Measurements from ENCODE around the gene TEX14.

The TEX14 gene

GRCh38 chr17:58624751-58625150 lies 67.1 kb downstream of the TEX14 start:
- no peak for DNase-seq (ENCODE audit: insufficient read length, low spot score)
- no peak for FAIRE-seq
- no peak for TF ChIP-seq POLR2A (IDR thresholded peaks at IDR 0.05; ENCODE audit: low read depth, low read length)

DNA sequence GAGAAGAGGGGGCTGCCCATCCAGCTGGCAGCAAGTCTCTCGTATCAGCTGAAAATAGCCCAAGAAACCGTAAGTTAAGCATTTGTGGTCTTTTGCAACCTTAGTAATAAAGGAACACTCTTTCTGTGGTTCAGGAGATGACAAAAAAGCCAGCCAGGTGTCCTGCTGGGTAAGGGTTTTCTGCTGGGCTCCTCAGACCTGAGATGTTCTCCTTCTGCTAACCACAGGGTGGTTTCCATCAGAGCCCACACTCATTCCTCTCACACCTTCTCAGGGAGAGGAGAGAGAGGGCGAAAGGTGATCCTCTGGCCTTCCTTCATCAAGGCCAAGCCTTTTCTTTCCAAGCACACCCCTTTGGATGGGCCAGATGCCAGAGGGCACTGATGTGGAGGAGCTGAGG lies 70.7 kb downstream of the TEX14 start:
- DNase-seq (ENCODE audit: insufficient read length, low spot score) (no peak), FAIRE-seq (no peak)
- TF ChIP-seq POLR2A (IDR thresholded peaks at IDR 0.05; ENCODE audit: low read depth, low read length), result no peak

DNA sequence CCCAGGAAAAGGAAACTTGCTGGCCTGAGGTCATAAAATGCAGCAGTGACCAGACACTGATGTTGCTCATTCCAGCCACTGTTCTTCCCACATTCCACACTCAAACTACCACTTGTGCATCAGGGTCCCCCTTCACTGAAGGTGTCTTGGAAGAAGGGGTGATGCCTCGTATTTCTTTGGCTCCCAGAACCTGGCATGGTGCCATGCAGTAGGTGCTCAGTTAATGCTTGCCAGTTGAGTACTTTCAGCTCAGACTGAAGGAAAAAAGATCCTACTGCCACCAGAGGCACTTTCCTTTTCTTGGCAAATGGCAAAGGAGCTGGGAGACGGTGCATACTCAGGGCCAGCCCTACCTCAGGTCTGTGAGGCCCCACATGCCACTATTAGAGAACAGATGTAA lies 73.5 kb downstream of the TEX14 start:
- FAIRE-seq (no peak), DNase-seq (ENCODE audit: insufficient read length, low spot score) (no peak)
- TF ChIP-seq POLR2A (IDR thresholded peaks at IDR 0.05; ENCODE audit: low read depth, low read length), result no peak

DNA sequence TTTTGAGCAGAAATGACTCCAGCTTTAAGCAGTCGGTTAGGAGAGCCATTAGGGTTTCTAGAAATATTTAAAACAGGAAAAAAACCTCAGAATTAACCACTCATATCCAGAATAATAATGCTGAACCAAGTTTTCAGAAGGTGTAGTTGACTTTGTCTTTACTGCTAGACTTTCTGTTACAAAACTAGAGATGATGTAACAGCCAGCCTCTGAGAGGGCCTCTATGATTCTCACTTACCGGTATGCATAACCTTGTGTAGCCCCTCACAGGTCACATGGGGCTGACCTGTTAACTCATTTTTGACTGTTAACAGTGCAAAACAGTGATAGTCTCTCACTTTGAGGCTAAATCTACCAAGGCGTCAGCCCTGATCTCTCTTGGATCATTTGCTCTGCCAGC lies 74.3 kb downstream of the TEX14 start:
- DNase-seq (ENCODE audit: insufficient read length, low spot score), result no peak
- no peak for TF ChIP-seq POLR2A (IDR thresholded peaks at IDR 0.05; ENCODE audit: low read depth, low read length)
- no peak for FAIRE-seq

- TF ChIP-seq POLR2A (IDR thresholded peaks at IDR 0.05; ENCODE audit: low read depth, low read length), result no peak
- FAIRE-seq (no peak), DNase-seq (ENCODE audit: insufficient read length, low spot score) (no peak)
Measured at GRCh38 chr17:58615768-58616659, 75.8 kb downstream of the TEX14 start.

DNA sequence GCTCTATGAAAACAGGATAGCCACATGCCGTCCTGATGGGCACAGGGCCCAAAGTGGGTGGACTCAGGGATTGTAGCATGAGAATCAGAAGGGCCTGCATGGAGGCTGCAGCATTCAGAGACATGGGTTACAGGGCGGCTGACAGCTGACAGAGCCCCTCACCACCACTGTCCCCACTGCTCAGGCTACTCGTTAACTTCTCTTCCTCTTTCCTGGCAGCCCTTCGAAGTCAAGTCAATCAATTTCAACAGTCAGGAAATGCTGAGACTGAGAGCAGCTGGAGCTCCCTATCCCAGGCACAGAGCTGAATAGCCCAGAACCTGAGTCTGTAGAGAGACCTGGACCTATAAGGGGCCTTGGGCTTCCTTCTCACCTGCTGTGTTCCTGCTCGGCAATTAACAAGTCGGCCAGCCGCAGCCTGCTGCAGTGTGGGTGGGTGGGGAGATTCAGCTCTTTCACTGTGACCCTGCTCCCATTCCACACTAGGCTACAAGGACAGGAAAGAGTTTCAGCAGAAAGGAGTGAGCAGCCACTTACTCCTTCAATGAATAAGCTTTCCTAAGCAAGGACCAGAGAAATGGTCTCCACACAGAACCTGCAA lies 76.9 kb downstream of the TEX14 start:
- DNase-seq (ENCODE audit: insufficient read length, low spot score), result no peak
- FAIRE-seq, result no peak
- no peak for TF ChIP-seq POLR2A (IDR thresholded peaks at IDR 0.05; ENCODE audit: low read depth, low read length)

- DNase-seq (ENCODE audit: insufficient read length, low spot score), result no peak
- no peak for FAIRE-seq
Measured at GRCh38 chr17:58611331-58611730, 80.5 kb downstream of the TEX14 start.

DNA sequence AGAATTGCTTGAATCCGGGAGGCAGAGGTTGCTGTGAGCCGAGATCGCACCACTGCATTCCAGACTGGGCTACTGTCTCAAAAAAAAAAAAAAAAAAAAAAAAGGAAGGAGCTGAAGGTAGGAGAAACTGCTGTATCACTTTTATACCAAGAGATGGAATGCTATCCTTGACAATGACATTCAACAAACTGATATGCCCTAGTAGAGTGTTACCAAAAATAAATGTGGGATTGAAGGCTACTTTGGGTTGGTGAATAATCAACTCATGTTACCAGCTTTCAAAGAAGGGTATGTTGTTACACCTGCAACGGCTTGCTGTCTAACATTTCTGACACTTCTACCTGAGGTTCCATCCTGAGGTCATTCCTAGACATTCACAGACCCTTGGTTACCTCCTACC lies 84.9 kb downstream of the TEX14 start:
- TF ChIP-seq POLR2A (IDR thresholded peaks at IDR 0.05; ENCODE audit: low read depth, low read length), result no peak
- FAIRE-seq, result no peak
- DNase-seq (ENCODE audit: insufficient read length, low spot score), result no peak

More at GRCh38 chr17:58611331-58611730, 80.5 kb downstream of the TEX14 start:
- TF ChIP-seq POLR2A (IDR thresholded peaks at IDR 0.05; ENCODE audit: low read depth, low read length), result no peak

- TF ChIP-seq POLR2A (IDR thresholded peaks at IDR 0.05; ENCODE audit: low read depth, low read length), result no peak
- DNase-seq (ENCODE audit: insufficient read length, low spot score) (no peak), FAIRE-seq (no peak)
Measured at GRCh38 chr17:58605986-58606385, 85.9 kb downstream of the TEX14 start.

DNA sequence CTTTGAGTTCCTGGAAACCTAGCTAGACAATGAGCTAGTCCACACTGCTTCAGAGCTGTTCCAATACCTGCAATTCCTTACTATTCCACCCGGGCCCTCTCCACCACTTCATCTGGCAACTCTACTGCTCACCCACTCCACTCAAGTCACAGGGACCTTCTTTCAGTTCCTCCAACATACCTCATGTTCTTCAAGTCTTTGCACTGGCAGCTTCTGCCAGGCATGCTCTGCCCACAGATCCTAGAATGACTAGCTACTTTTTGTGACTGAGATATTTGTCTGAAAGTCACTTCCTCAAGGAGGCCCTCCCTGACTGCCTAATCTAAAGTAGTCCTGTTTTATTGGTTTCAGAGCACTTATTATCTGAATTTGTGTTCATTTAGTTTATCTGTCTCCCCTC lies 86.4 kb downstream of the TEX14 start:
- no peak for TF ChIP-seq POLR2A (IDR thresholded peaks at IDR 0.05; ENCODE audit: low read depth, low read length)
- DNase-seq (ENCODE audit: insufficient read length, low spot score) (no peak), FAIRE-seq (no peak)

DNA sequence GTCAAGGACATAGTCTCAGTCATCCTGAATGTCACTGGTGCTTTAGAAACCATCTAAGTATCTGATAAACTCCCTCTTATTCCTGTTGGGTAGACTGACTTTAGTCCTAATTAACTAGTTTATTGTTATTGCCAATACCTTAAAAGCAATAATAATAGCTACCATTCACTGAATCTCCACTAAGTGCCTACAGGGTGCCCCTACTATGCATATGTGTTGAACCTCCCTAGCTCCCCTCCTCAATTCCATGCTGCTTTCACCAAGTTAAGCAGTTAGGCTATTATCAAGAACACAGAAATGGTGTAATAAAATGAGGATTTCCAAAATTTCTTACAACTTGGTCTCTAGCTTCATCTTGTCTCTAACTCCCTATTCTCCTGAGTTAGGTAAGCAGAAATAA lies 89.9 kb downstream of the TEX14 start:
- DNase-seq (ENCODE audit: insufficient read length, low spot score) (no peak), FAIRE-seq (no peak)
- TF ChIP-seq POLR2A (IDR thresholded peaks at IDR 0.05; ENCODE audit: low read depth, low read length), result no peak

GRCh38 chr17:58597371-58597770 lies 94.5 kb downstream of the TEX14 start:
- DNase-seq (ENCODE audit: insufficient read length, low spot score), result no peak
- FAIRE-seq, result no peak
- no peak for TF ChIP-seq POLR2A (IDR thresholded peaks at IDR 0.05; ENCODE audit: low read depth, low read length)

- FAIRE-seq, result no peak
- no peak for TF ChIP-seq POLR2A (IDR thresholded peaks at IDR 0.05; ENCODE audit: low read depth, low read length)
- DNase-seq (ENCODE audit: insufficient read length, low spot score), result no peak
Measured at GRCh38 chr17:58595194-58595792, 96.6 kb downstream of the TEX14 start.

GRCh38 chr17:58593123-58593522 lies 98.7 kb downstream of the TEX14 start:
- FAIRE-seq (no peak), DNase-seq (ENCODE audit: insufficient read length, low spot score) (no peak)
- no peak for TF ChIP-seq POLR2A (IDR thresholded peaks at IDR 0.05; ENCODE audit: low read depth, low read length)

DNA sequence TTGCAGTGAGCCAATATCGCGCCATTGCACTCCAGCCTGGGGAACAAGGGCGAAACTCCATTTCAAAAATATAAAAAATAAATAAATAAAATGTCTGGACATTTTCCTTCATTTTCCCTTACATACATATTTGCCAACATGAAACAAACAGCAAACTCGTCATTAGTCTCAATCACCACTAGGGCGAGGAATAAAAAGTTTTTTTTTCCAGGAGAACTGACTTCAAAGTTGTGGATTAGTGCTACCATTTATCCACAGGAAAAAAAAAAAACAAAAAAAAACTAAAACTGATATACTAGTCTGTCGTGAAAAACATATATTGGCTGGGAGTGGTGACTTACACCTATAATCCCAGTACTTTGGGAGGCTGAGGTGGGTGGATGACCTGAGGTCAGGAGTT lies 100.4 kb downstream of the TEX14 start:
- FAIRE-seq, result no peak
- DNase-seq (ENCODE audit: insufficient read length, low spot score), result no peak
- TF ChIP-seq POLR2A (IDR thresholded peaks at IDR 0.05; ENCODE audit: low read depth, low read length), result no peak
